Endothelial cell of umbilical vein (primary cell): ENCODE results near the gene METRNL. TPM values are rescaled to one million over a fixed set of nuclear protein-coding genes. Genes with fewer than 3 reads are reported as not detected.

Experiments
- BruUV-seq: library from RNA; stranded (reverse); fragments of 400-500 nt; replicated peaks from 2 replicates; lab custom pipeline; 2021; lab: Mats Ljungman, UMichigan
- CTCF ChIA-PET: fragments of 300-600, 350-600 bp; sonication (Branson Sonifier 250); formaldehyde crosslinking; loops from one replicate; lab custom pipeline; 2021; ENCODE audit warnings: antibody characterized with exemption, inconsistent platforms; lab: Charles Lee
- POLR2A ChIA-PET: fragments of 300-600, 350-600 bp; sonication (Branson Sonifier 250); formaldehyde crosslinking; loops from one replicate; lab custom pipeline; 2021; ENCODE audit warnings: antibody characterized with exemption, inconsistent platforms; lab: Charles Lee
- DNase-seq: peaks from one replicate; pipeline ENCODE4 v3.0.0-alpha.2; 2011; ENCODE audit warnings: low read depth, low spot score
- FAIRE-seq: peaks from 2 replicates; lab custom pipeline; 2011; peaks lifted over from hg19 to GRCh38; lab: Jason Lieb, UNC
- H2AFZ ChIP-seq: 2 replicates; pipeline ENCODE4 v1.6.0; 2012; ENCODE audit warnings: low read depth, low read length, control low read depth, inconsistent platforms
- H3K27ac ChIP-seq: 2 replicates; pipeline ENCODE4 v1.5.1; 2011; ENCODE audit warnings: low read depth, mild to moderate bottlenecking, control low read depth, low read length, moderate library complexity; ENCODE audit not compliant: insufficient read depth
- H3K27me3 ChIP-seq, 2 experiments: 2 replicates each; pipeline versions ENCODE4 v1.6.0 to v1.6.1; 2011; ENCODE audit warnings: low read length in 2 of 2, mixed read lengths in 1 of 2; ENCODE audit not compliant: control insufficient read depth in 2 of 2, insufficient read depth in 2 of 2
- H3K36me3 ChIP-seq, 2 experiments: 2 replicates in 1 of 2; 3 replicates in 1 of 2; pipeline ENCODE4 v1.5.1; 2011; ENCODE audit warnings: low read length in 2 of 2, mild to moderate bottlenecking in 1 of 2, moderate library complexity in 1 of 2; ENCODE audit not compliant: control insufficient read depth in 2 of 2, insufficient read depth in 2 of 2; ENCODE audit errors: extremely low read depth in 1 of 2
- H3K4me1 ChIP-seq: 3 replicates; pipeline ENCODE4 v1.5.1; 2011; ENCODE audit warnings: mild to moderate bottlenecking, low read length; ENCODE audit not compliant: control insufficient read depth, insufficient read depth; ENCODE audit errors: extremely low read depth
- H3K4me2 ChIP-seq: 2 replicates; pipeline ENCODE4 v1.6.1; 2011; ENCODE audit warnings: low read length, control low read depth, mixed read lengths; ENCODE audit not compliant: insufficient read depth
- H3K4me3 ChIP-seq, 3 experiments: fragments of 200-600 bp in 1 of 3; sonication (generic), shearing (Covaris generic) in 1 of 3; replicated peaks in 1 of 3; 2 replicates each; pipeline ENCODE4 v1.5.1; 2011 to 2016; ENCODE audit warnings: control low read depth in 3 of 3, low read length in 3 of 3, mild to moderate bottlenecking in 2 of 3, inconsistent platforms in 1 of 3, low read depth in 1 of 3, moderate library complexity in 1 of 3; ENCODE audit not compliant: insufficient read depth in 1 of 3
- H3K79me2 ChIP-seq: 2 replicates; pipeline ENCODE4 v1.6.0; 2012; ENCODE audit warnings: low read length, inconsistent platforms; ENCODE audit not compliant: control insufficient read depth, insufficient read depth
- H3K9ac ChIP-seq: replicated peaks from 2 replicates; pipeline ENCODE3; 2011; ENCODE audit warnings: low read length, control low read depth; ENCODE audit not compliant: insufficient read depth; ENCODE audit errors: extremely low read depth
- H3K9me1 ChIP-seq: replicated peaks from 3 replicates; pipeline ENCODE4 v1.6.0; 2011; ENCODE audit warnings: mild to moderate bottlenecking, low read length; ENCODE audit not compliant: control insufficient read depth, insufficient read depth; ENCODE audit errors: extremely low read depth
- H3K9me3 ChIP-seq: replicated peaks from 2 replicates; pipeline ENCODE4 v1.5.1; 2012; ENCODE audit warnings: low read length, inconsistent platforms; ENCODE audit not compliant: control insufficient read depth, insufficient read depth
- H4K20me1 ChIP-seq: replicated peaks from 2 replicates; pipeline ENCODE3; 2011; ENCODE audit warnings: mild to moderate bottlenecking, low read length; ENCODE audit not compliant: control insufficient read depth, insufficient read depth; ENCODE audit errors: extremely low read depth
- FOS ChIP-seq: IDR thresholded peaks from 2 replicates; pipeline ENCODE4 v1.6.1; 2011; ENCODE audit warnings: mild to moderate bottlenecking, low read length, moderate library complexity, borderline replicate concordance; ENCODE audit not compliant: insufficient read depth
- GATA2 ChIP-seq: IDR thresholded peaks from 2 replicates; pipeline ENCODE4 v1.7.0; 2011; ENCODE audit warnings: low read depth, mild to moderate bottlenecking, moderate library complexity, mixed read lengths, low read length; ENCODE audit not compliant: insufficient read length, insufficient read depth
- POLR2AphosphoS5 ChIP-seq: IDR thresholded peaks from 2 replicates; pipeline ENCODE4 v1.6.1; 2012; ENCODE audit warnings: low read depth, mild to moderate bottlenecking, control low read depth, low read length, moderate library complexity; ENCODE audit not compliant: insufficient read depth
- dilution Hi-C: fragments of 300-500 bp; cut with MboI; formaldehyde crosslinking; loops from one replicate; pipeline ENCODE4 v1.15.0; 2019; ENCODE audit warnings: low sequenced_read_pairs; ENCODE audit not compliant: extremely low pct_ligation_motif_present
- intact Hi-C: fragments of 100-400 bp; cut with micrococcal nuclease; formaldehyde crosslinking; loops from one replicate; pipeline ENCODE4 v1.10.0; 2022
- polyA plus RNA-seq, 4 experiments: library from polyadenylated mRNA; depleted of rRNA in 3 of 4; stranded (reverse) in 3 of 4; unstranded in 1 of 4; fragments of >200 nt; gene quantifications; 2 replicates each; pipeline versions ENCODE4 v1.2.1 to v1.2.3, GENCODE V29; 2011 to 2012; ENCODE audit warnings: missing spikeins in 1 of 4
- total RNA-seq: library from RNA; stranded (reverse); gene quantifications from 2 replicates; pipeline ENCODE4 v1.2.3, GENCODE V29; 2021

METRNL gene
- total and polyA plus RNA-seq, 2 donors (not counting 3 experiments of a cell fraction or from before 2014, with no cell fraction given): 29.5 to 54.4 TPM

- Histone ChIP-seq H4K20me1 (no peaks in the 10 kb centered on the region), H3K27me3 (no peaks in the 10 kb centered on the region), H3K9me3 (no peaks in the 10 kb centered on the region), H3K79me2 (no peaks in the 10 kb centered on the region), H3K4me3 (no peak overlapping the region), H2AFZ (no peak overlapping the region), H3K9ac (no peak overlapping the region), H3K9me1 (no peaks in the 10 kb centered on the region), H3K4me1 (peaks cover 8% of the 10 kb centered on the region), H3K4me2 (no peak overlapping the region), H3K36me3 (no peaks in the 10 kb centered on the region), H3K27ac (no peak overlapping the region)
- FAIRE-seq (no peak), DNase-seq (no peak)
- intact Hi-C loops (no loop called here), dilution Hi-C loops (no loop called here)
- no TSS peak for BruUV-seq
- ChIA-PET CTCF (interaction anchor here (1.2 kb wide), 1 partner anchor 291 kb away, joined by 3 read pairs; no protein-coding TSS in a partner anchor), POLR2A (no interaction called here)
- TF ChIP-seq GATA2: no peak
- TF ChIP-seq POLR2AphosphoS5: no peak
Observed at GRCh38 chr17:83072600-83073358, 6.6 kb upstream of the METRNL start.

- no peak for FAIRE-seq
- H3K36me3 ChIP-seq: no peaks in the 10 kb centered on the region
- H3K27me3 ChIP-seq: no peaks in the 10 kb centered on the region
- no peak overlapping the region for H3K27ac ChIP-seq
- H3K4me2 ChIP-seq: peak overlapping the region; percentile 28
- H3K9me3 ChIP-seq: no peaks in the 10 kb centered on the region
- H2AFZ ChIP-seq: peak overlapping the region; percentile 95
- no peaks in the 10 kb centered on the region for H3K79me2 ChIP-seq
- no peak for DNase-seq
- no peak overlapping the region for H3K9ac ChIP-seq
- dilution Hi-C loops (no loop called here), intact Hi-C loops (no loop called here)
- ChIA-PET POLR2A (no interaction called here), CTCF (interaction anchor here (0.7 to 1.2 kb wide), 3 partner anchors 19 to 292 kb away, joined by 3 read pairs; no protein-coding TSS in a partner anchor)
- BruUV-seq: no TSS peak
- H3K4me1 ChIP-seq: peaks cover 8% of the 10 kb centered on the region
- no peaks in the 10 kb centered on the region for H4K20me1 ChIP-seq
- TF ChIP-seq POLR2AphosphoS5: no peak
- peak; percentile 46 for TF ChIP-seq FOS
- no peak overlapping the region for H3K4me3 ChIP-seq
- no peaks in the 10 kb centered on the region for H3K9me1 ChIP-seq
Observed at GRCh38 chr17:83073389-83074063, 5.9 kb upstream of the METRNL start.
